Caki2 (cell line): ENCODE data around the gene MYO5B. TPM values are rescaled to one million over a fixed set of nuclear protein-coding genes. Genes with fewer than 3 reads are reported as not detected.
"Not testable (repeated sequence)": the region's sequence is repeated elsewhere in the genome, so short reads cannot be mapped to it uniquely, and the experiment has no call there.

Experiments
- DNase-seq: peaks from one replicate; pipeline ENCODE4 v3.0.0-alpha.2; 2015; ENCODE audit warnings: low read depth
- in situ Hi-C: cut with HindIII; loops from 2 replicates; pipeline ENCODE4 v1.10.0; 2016; ENCODE audit warnings: low sequenced_read_pairs, low pct_unique_long_range_greater_than_20kb, mixed read lengths
- total RNA-seq: library from RNA; depleted of rRNA; stranded (reverse); fragments of >200 nt; shearing (Covaris generic); gene quantifications from 2 replicates; pipeline ENCODE4 v1.2.3, GENCODE V29; 2014; ENCODE audit warnings: low replicate concordance

MYO5B gene
- total RNA-seq, 1 experiment from 2014 or later, result 9.6 TPM

- in situ Hi-C loops, result no loop called here
These were observed 347.4 kb downstream of the MYO5B start for GRCh38 chr18:49847524-49847923.

GRCh38 chr18:49846718-49847470 is 348.1 kb downstream of the MYO5B start:
- in situ Hi-C loops, result no loop called here
- DNase-seq, result no peak

More at GRCh38 chr18:49847524-49847923, 347.4 kb downstream of the MYO5B start:
- DNase-seq, result no peak

- DNase-seq, result no peak
- in situ Hi-C loops, result no loop called here
These were observed 348.6 kb downstream of the MYO5B start for GRCh38 chr18:49846361-49846662.

- in situ Hi-C loops, result no loop called here
- no peak for DNase-seq
These were observed 349.2 kb downstream of the MYO5B start for GRCh38 chr18:49845629-49846360.

GRCh38 chr18:49844903-49845302 is 350.0 kb downstream of the MYO5B start:
- in situ Hi-C loops, result no loop called here
- no peak for DNase-seq

GRCh38 chr18:49843778-49844625 is 350.9 kb downstream of the MYO5B start:
- no peak for DNase-seq
- in situ Hi-C loops, result no loop called here

- in situ Hi-C loops, result no loop called here
- DNase-seq, result no peak
These were observed 351.8 kb downstream of the MYO5B start for GRCh38 chr18:49843131-49843530.

GRCh38 chr18:49842656-49843055 is 352.3 kb downstream of the MYO5B start:
- in situ Hi-C loops, result no loop called here
- no peak for DNase-seq

- DNase-seq, result no peak
- in situ Hi-C loops, result no loop called here
These were observed 353.4 kb downstream of the MYO5B start for GRCh38 chr18:49841236-49842217.

- DNase-seq, result peak; percentile 62
- in situ Hi-C loops, result no loop called here
These were observed 355.9 kb downstream of the MYO5B start for GRCh38 chr18:49839012-49839411.

GRCh38 chr18:49838381-49838780 is 356.6 kb downstream of the MYO5B start:
- no peak for DNase-seq
- in situ Hi-C loops, result no loop called here

GRCh38 chr18:49837889-49838288 is 357.1 kb downstream of the MYO5B start:
- no peak for DNase-seq
- in situ Hi-C loops, result no loop called here

- in situ Hi-C loops, DNase-seq: not testable (repeated sequence)
These were observed 357.6 kb downstream of the MYO5B start for GRCh38 chr18:49837316-49837835.

- in situ Hi-C loops, result no loop called here
These were observed 359.5 kb downstream of the MYO5B start for GRCh38 chr18:49835405-49835804.

GRCh38 chr18:49834258-49834657 is 360.7 kb downstream of the MYO5B start:
- no peak for DNase-seq

More at GRCh38 chr18:49835405-49835804, 359.5 kb downstream of the MYO5B start:
- no peak for DNase-seq

GRCh38 chr18:49833814-49834213 is 361.1 kb downstream of the MYO5B start:
- DNase-seq, result no peak
- in situ Hi-C loops, result no loop called here

More at GRCh38 chr18:49834258-49834657, 360.7 kb downstream of the MYO5B start:
- in situ Hi-C loops, result no loop called here

GRCh38 chr18:49832221-49832647 is 362.7 kb downstream of the MYO5B start:
- in situ Hi-C loops, result no loop called here
- DNase-seq, result no peak
